ENCODE data around the gene ZNF613. TPM values are rescaled to one million over a fixed set of nuclear protein-coding genes. Genes with fewer than 3 reads are reported as not detected.
"Not testable (repeated sequence)": the region's sequence is repeated elsewhere in the genome, so short reads cannot be mapped to it uniquely, and the experiment has no call there.

The ZNF613 gene
- total RNA-seq, 2 donors from 2014 or later, result 2.0 to 3.3 TPM

DNA sequence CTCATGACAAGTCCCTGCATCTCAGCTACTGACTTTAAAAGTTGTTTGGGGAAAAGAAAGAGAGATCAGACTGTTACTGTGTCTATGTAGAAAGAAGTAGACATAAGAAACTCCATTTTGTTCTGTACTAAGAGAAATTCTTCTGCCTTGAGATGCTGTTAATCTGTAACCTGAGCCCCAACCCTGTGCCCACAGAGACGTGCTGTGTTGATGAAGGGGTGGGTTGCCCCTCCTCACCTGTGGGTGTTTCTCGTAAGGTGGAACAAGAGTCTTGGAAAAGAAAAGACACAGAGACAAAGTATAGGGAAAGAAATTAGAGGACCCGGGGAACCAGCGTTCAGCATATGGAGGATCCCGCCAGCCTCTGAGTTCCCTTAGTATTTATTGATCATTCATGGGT is 19.3 kb upstream of the ZNF613 start:
- DNase-seq; H3K36me3 Mint-ChIP-seq (ENCODE audit: low read depth); H3K4me1 Mint-ChIP-seq; H3K27me3 Mint-ChIP-seq; H3K4me3 Mint-ChIP-seq; H3K9me3 ChIP-seq (ENCODE audit: control insufficient read depth, low read length, poor library complexity, severe bottlenecking); ATAC-seq; H3K27ac Mint-ChIP-seq: not testable (repeated sequence)

DNA sequence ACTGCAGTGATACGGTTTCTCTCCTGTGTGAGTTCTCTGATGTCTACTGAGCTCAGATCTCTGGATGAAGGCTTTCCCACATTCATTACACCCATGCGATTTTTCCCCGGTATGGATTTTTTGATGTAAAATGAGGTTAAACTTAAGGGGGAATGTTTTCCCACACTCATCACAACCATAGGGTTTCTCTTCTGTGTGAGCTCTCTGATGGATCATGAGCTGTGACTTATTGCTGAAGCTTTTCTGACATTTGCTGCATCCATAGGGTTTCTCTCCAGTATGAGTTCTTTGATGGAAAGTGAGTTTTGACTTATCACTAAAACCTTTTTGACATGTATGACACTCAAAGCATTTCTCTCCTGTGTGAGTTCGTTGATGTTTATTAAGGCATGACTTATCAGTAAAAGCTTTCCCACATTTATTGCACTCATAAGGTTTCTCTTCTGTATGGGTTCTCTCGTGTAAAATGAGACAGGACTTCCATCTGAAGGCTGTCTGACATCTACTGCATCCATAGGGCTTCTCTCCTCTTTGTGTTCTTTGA is 11.9 kb upstream of the ZNF613 start:
- H3K36me3 Mint-ChIP-seq (ENCODE audit: low read depth), result peaks cover 2% of the 10 kb centered on the region
- no peaks in the 10 kb centered on the region for H3K4me1 Mint-ChIP-seq
- peaks cover 30% of the 10 kb centered on the region for H3K9me3 ChIP-seq (ENCODE audit: control insufficient read depth, low read length, poor library complexity, severe bottlenecking)
- H3K27ac Mint-ChIP-seq, result no peak overlapping the region
- H3K4me3 Mint-ChIP-seq, result no peak overlapping the region
- H3K27me3 Mint-ChIP-seq, result no peaks in the 10 kb centered on the region
- no peak for ATAC-seq
- no peak for DNase-seq

DNA sequence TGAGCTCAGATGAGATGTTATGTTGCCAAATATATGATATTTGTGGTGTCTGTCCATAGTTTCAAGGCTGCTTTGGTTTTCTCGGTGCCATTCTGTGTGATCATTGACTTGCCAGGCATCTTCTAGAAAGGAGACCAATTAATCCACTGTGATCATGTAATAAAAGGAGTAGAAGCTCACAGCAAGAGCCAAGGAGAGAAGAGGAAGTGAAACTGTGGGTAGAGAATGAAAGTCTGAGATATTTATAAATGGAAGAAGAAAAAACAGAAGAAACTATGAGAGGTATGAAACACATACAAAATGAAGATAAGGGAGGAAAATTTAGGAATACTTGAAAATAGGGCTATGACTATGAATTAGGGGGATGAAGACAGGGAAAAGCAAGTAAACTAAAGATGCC is 11.1 kb upstream of the ZNF613 start:
- DNase-seq, result no peak
- H3K4me1 Mint-ChIP-seq, result no peaks in the 10 kb centered on the region
- H3K9me3 ChIP-seq (ENCODE audit: control insufficient read depth, low read length, poor library complexity, severe bottlenecking), result peaks cover 34% of the 10 kb centered on the region
- ATAC-seq, result no peak
- H3K27ac Mint-ChIP-seq, result no peak overlapping the region
- H3K36me3 Mint-ChIP-seq (ENCODE audit: low read depth), result peaks cover 2% of the 10 kb centered on the region
- H3K4me3 Mint-ChIP-seq, result no peak overlapping the region
- H3K27me3 Mint-ChIP-seq, result no peaks in the 10 kb centered on the region

DNA sequence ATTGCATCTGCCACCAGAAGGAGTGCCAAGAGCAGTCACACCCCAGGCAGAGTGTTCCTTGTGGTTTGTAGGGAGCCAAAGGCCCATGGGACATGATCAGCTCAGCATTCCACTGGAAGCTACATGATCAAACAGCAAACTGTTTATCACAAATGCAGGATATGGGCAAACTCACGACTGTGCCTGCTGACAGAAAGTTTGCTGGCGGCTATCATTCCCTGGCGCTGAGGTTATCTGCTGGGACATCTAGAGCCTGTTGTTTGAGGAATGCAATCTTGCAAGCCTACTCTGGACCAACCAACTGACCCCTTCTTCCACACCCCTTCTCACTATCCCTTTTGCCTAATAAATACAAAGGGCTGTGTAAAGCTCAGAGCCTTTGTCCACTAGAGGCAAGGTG is 7.7 kb upstream of the ZNF613 start:
- Mint-ChIP-seq H3K27me3 (no peaks in the 10 kb centered on the region), H3K27ac (no peak overlapping the region), H3K4me3 (no peak overlapping the region), H3K36me3 (ENCODE audit: low read depth) (no peaks in the 10 kb centered on the region), H3K4me1 (no peaks in the 10 kb centered on the region)
- DNase-seq (no peak), ATAC-seq (no peak)
- peaks cover 42% of the 10 kb centered on the region for H3K9me3 ChIP-seq (ENCODE audit: control insufficient read depth, low read length, poor library complexity, severe bottlenecking)

DNA sequence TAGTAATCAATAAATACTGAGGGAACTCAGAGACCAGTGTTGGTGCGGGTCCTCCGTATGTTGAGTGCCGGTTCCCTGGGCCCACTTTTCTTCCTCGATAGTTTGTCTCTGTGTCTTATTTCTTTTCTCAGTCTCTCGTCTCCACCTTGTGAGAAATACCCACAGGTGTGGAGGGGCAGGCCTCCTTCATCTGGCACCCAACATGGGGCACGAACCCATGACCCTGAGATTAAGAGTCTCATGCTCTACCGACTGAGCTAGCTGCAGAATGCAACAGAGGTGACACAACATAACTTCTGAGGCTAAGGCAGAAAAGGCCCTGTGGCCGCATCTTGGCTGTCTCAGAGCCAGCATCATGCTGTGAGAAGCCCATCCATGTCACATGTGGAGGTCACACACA is 5.3 kb upstream of the ZNF613 start:
- DNase-seq (no peak), ATAC-seq (no peak)
- peaks cover 4% of the 10 kb centered on the region for H3K36me3 Mint-ChIP-seq (ENCODE audit: low read depth)
- peaks cover 32% of the 10 kb centered on the region for H3K9me3 ChIP-seq (ENCODE audit: control insufficient read depth, low read length, poor library complexity, severe bottlenecking)
- no peaks in the 10 kb centered on the region for H3K27me3 Mint-ChIP-seq
- H3K4me3 Mint-ChIP-seq, result no peak overlapping the region
- H3K4me1 Mint-ChIP-seq, result peaks cover 2% of the 10 kb centered on the region
- no peak overlapping the region for H3K27ac Mint-ChIP-seq

DNA sequence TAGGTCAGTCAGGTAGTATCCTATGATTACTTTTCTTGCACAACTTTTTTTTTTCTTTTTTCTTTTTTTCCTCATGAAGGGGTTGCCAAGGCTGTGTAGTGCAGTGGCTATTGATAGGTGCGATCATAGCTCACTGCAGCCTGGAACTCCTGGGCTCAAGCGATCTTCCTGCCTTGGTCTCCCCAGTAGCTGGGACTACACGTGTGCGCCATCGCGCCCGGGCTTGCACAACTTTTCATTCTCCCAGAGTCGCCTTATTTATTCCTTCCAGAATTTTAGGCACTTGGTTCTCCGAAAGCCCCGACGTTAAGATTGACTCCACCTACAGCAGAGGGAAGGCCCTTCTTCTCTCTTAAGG is 867 bp upstream of the ZNF613 start:
- no peak for DNase-seq
- H3K27ac Mint-ChIP-seq, result peak overlapping the region; percentile 87
- H3K4me1 Mint-ChIP-seq, result peaks cover 7% of the 10 kb centered on the region
- ATAC-seq, result no peak
- peaks cover 11% of the 10 kb centered on the region for H3K9me3 ChIP-seq (ENCODE audit: control insufficient read depth, low read length, poor library complexity, severe bottlenecking)
- H3K27me3 Mint-ChIP-seq, result no peaks in the 10 kb centered on the region
- peaks cover 13% of the 10 kb centered on the region for H3K36me3 Mint-ChIP-seq (ENCODE audit: low read depth)
- H3K4me3 Mint-ChIP-seq, result peak overlapping the region; percentile 94

DNA sequence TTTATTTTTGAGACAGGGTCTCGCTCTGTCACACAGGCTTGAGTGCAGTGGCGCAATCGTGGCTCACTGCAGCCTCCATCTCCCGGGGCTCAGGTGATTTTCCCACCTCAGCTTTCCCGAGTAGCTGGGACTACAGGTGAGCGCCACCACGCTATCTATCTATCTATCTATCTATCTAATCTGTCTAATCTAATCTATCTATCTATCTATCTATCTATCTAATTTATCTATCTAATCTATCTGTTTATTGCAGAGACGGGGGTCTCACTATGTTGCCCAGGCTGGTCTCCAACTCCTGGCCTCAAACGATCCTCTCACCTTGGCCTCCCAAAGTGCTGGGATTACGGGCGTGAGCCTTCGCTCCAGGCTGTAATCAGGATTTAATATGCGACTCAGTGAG is 587 bp downstream of the ZNF613 start:
- peaks cover 6% of the 10 kb centered on the region for H3K9me3 ChIP-seq (ENCODE audit: control insufficient read depth, low read length, poor library complexity, severe bottlenecking)
- peaks cover 15% of the 10 kb centered on the region for H3K36me3 Mint-ChIP-seq (ENCODE audit: low read depth)
- peak overlapping the region; percentile 94 for H3K4me3 Mint-ChIP-seq
- DNase-seq (no peak), ATAC-seq (no peak)
- H3K4me1 Mint-ChIP-seq, result peaks cover 7% of the 10 kb centered on the region
- no peaks in the 10 kb centered on the region for H3K27me3 Mint-ChIP-seq
- peak overlapping the region; percentile 87 for H3K27ac Mint-ChIP-seq

DNA sequence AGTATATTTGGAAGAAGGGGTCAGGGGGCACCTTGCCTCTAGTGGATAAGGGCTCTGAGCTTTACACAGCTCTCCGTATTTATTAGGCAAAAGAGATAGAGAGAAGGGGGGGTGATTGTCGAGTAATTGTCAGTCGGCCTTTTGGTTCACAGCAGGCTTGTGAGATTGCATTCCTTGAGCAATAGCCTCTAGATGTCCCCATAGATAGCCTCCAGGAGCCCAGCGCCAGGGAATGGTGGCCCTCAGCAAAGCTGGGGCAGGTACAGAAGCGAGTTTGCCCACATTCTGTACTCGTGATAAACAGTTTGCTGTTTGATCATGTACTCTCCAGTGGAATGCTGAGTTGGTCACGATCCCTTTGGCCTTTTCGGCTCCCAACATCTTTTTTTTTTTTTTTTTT is 4.6 kb downstream of the ZNF613 start:
- H3K4me3 Mint-ChIP-seq, result no peak overlapping the region
- H3K9me3 ChIP-seq (ENCODE audit: control insufficient read depth, low read length, poor library complexity, severe bottlenecking), result peaks cover 28% of the 10 kb centered on the region
- no peak for DNase-seq
- peaks cover 13% of the 10 kb centered on the region for H3K36me3 Mint-ChIP-seq (ENCODE audit: low read depth)
- no peak for ATAC-seq
- H3K4me1 Mint-ChIP-seq, result peaks cover 5% of the 10 kb centered on the region
- H3K27ac Mint-ChIP-seq, result no peak overlapping the region
- no peaks in the 10 kb centered on the region for H3K27me3 Mint-ChIP-seq

DNA sequence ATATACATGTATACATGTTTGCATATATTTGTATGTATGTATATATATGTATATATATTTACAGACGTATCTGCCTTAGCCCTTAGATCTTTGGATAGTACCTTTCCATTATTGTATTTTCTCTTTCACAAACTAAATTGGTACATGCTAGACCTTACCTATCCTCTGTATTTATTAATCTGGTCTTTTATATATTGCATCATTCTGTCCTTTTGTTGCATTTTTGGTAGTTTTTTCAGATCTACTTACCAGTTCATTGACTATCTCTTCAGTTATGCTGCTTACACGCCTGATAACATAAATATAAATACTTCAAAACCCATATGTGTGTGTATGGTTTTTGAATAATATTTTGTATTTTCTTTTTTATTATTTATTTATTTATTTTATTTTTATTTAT is 11.7 kb downstream of the ZNF613 start:
- no peaks in the 10 kb centered on the region for H3K4me1 Mint-ChIP-seq
- peaks cover 63% of the 10 kb centered on the region for H3K9me3 ChIP-seq (ENCODE audit: control insufficient read depth, low read length, poor library complexity, severe bottlenecking)

DNA sequence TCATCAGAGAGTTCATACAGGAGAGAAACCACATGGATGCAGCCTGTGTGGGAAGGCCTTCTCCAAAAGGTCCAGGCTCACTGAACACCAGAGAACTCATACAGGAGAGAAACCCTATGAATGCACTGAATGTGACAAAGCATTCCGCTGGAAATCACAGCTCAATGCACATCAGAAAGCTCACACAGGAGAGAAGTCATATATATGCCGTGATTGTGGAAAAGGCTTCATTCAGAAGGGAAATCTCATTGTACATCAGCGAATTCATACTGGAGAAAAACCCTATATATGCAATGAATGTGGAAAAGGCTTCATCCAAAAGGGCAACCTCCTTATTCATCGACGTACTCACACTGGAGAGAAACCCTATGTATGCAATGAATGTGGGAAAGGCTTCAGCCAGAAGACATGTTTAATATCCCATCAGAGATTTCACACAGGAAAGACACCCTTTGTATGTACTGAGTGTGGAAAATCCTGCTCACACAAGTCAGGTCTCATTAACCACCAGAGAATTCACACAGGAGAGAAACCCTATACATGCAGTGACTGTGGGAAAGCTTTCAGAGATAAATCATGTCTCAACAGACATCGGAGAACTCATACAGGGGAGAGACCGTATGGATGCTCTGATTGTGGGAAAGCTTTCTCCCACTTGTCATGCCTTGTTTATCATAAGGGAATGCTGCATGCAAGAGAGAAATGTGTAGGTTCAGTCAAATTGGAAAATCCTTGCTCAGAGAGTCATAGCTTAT is 17.7 kb downstream of the ZNF613 start:
- DNase-seq, result no peak
- Mint-ChIP-seq H3K4me1 (no peaks in the 10 kb centered on the region), H3K4me3 (no peak overlapping the region), H3K27ac (no peak overlapping the region), H3K36me3 (ENCODE audit: low read depth) (peaks cover 9% of the 10 kb centered on the region), H3K27me3 (no peaks in the 10 kb centered on the region)
- no peak for ATAC-seq
- H3K9me3 ChIP-seq (ENCODE audit: control insufficient read depth, low read length, poor library complexity, severe bottlenecking), result peaks cover 73% of the 10 kb centered on the region

More for the DNA sequence above, 11.7 kb downstream of the ZNF613 start:
- ATAC-seq (no peak), DNase-seq (no peak)
- Mint-ChIP-seq H3K4me3 (no peak overlapping the region), H3K36me3 (ENCODE audit: low read depth) (peaks cover 7% of the 10 kb centered on the region), H3K27me3 (no peaks in the 10 kb centered on the region), H3K27ac (no peak overlapping the region)

DNA sequence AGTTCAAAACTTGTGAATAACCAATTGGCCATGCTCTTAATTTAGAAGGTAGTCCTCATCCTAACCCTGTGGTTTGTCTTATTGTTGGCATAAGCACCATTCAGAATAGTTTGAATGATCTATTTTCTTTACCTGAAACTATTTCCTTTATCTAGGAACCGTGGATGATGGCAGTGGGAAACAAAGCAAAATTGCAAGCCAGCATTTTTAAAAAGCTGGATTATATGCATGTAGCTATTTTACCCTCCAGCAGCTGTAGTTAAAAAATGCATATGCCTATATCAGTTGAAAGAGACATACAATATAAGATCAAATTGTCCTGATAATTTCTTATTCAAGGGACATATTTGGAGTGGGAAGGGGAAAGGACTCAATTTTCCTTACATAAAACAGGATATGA is 19.3 kb downstream of the ZNF613 start:
- Mint-ChIP-seq H3K27me3 (no peaks in the 10 kb centered on the region), H3K27ac (no peak overlapping the region), H3K4me3 (no peak overlapping the region), H3K36me3 (ENCODE audit: low read depth) (peaks cover 4% of the 10 kb centered on the region), H3K4me1 (no peaks in the 10 kb centered on the region)
- no peak for DNase-seq
- H3K9me3 ChIP-seq (ENCODE audit: control insufficient read depth, low read length, poor library complexity, severe bottlenecking), result peaks cover 60% of the 10 kb centered on the region
- ATAC-seq, result no peak

DNA sequence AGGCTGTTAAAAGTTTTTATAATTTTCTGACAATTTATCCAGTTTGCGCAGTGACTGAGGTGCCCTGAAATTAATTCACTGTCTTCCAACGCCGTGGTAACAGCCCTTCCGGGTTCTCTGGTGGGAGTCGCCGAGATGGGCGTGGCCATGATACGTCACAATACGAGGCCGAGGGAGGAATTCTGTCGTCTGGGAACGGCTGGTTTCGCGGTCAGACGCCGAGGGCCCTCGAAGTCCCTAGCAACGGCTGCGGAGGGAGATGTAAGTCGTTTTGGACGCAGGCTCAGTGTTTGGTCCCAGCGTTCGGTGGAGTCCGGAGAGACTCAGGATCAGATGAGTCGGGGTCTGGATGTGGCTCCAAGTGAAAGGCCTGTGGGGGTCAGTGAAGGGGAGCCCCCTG is 21.7 kb downstream of the ZNF613 start:
- no peaks in the 10 kb centered on the region for H3K27me3 Mint-ChIP-seq

DNA sequence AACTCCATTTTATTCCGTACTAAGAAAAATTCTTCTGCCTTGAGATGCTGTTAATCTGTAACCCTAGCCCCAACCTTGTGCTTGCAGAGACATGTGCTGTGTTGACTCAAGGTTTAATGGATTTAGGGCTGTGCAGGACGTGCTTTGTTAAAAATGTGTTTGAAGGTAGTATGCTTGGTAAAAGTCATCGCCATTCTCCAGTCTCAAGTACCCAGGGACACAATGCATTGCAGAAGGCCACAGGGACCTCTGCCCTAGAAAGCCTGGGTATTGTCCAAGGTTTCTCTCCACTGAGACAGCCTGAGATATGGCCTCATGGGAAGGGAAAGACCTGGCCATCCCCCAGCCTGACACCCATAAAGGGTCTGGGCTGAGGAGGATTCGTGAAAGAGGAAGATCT is 30.6 kb downstream of the ZNF613 start:
- H3K4me1 Mint-ChIP-seq; H3K36me3 Mint-ChIP-seq (ENCODE audit: low read depth); ATAC-seq; H3K27ac Mint-ChIP-seq; DNase-seq; H3K27me3 Mint-ChIP-seq; H3K4me3 Mint-ChIP-seq: not testable (repeated sequence)
- peaks cover 20% of the 10 kb centered on the region for H3K9me3 ChIP-seq (ENCODE audit: control insufficient read depth, low read length, poor library complexity, severe bottlenecking)

More for the DNA sequence above, 21.7 kb downstream of the ZNF613 start:
- ATAC-seq (no peak), DNase-seq (no peak)
- peaks cover 43% of the 10 kb centered on the region for H3K9me3 ChIP-seq (ENCODE audit: control insufficient read depth, low read length, poor library complexity, severe bottlenecking)
- Mint-ChIP-seq H3K4me1 (no peaks in the 10 kb centered on the region), H3K36me3 (ENCODE audit: low read depth) (peaks cover 2% of the 10 kb centered on the region), H3K4me3 (no peak overlapping the region), H3K27ac (no peak overlapping the region)

DNA sequence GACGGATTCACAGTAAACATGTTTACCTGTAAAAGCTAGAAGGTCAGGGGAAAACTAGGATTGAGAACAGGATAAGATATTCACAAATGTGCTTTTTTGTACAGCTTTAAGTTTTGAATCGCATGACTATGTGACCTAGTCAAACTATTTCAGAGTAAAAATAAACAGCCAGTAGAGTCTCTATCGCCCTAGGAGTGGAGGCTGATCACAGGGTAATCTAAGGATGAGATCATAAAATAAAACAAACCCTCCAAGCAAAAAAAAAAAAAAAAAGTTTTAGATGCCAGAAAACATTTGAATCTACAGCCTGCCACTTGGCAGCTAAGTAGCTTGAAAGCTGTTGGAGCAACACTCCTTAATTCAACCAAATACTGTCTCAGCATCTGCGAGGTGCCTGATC is 32.5 kb downstream of the ZNF613 start:
- H3K36me3 Mint-ChIP-seq (ENCODE audit: low read depth), result peaks cover 6% of the 10 kb centered on the region
- DNase-seq (no peak), ATAC-seq (no peak)
- no peaks in the 10 kb centered on the region for H3K27me3 Mint-ChIP-seq
- no peak overlapping the region for H3K27ac Mint-ChIP-seq
- no peaks in the 10 kb centered on the region for H3K4me1 Mint-ChIP-seq
- H3K4me3 Mint-ChIP-seq, result no peak overlapping the region
- H3K9me3 ChIP-seq (ENCODE audit: control insufficient read depth, low read length, poor library complexity, severe bottlenecking), result peaks cover 23% of the 10 kb centered on the region
